NOMO-1 treated with dmso at 0.1 percent for 144 hours (cell line): Measurements from ENCODE around the gene LEF1.

ENCODE experiments used
- DNase-seq: peaks from one replicate; lab custom pipeline; 2025; ENCODE audit not compliant: unreplicated experiment; lab: John Stamatoyannopoulos, UW

LEF1 gene

DNA sequence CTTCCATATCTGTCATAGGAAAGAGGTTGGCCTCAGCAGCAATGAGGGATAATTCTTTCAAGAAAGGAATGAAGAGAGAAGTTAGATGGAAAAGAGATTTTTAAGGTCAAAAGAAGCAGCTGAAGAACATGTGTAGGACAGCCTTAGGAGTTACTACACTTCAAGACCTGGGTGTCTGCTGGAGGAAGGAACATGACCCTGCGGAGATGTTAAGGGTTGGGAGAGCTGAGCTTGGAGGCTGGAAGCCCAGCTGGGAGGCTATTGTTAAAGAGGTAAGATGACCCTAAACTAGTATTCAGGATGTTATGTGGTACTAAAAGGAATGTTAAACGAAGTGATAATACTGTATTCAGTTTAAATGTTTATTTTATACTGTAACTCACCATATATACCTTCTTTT is 164.1 kb downstream of the LEF1 start:
- DNase-seq, result no peak

DNA sequence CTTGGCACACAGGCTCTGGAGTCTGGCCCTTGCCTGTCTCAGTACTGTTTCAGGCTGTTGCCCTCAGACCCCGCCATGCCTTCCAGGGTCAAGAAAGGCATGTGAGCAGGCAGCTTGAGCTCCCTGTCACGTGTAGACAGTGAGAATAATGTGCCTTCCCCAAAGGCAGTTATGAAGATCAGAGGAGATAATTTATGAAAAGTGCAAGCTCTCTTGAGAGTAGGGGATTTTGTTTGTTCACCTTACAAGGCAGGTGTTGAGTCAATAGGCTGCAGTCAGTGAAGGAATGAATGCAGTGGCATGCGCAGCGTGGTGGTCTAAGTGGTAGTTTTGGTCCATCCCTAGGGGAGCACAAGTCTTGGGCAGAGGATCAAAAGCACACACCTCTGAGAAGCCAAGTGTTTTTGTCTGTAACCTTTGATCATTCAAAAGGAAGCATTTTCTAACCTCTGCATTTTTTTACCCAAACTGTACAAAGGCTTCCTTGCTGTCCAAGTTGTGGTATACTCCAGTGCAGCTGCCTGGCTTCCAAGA is 164.7 kb downstream of the LEF1 start:
- no peak for DNase-seq

DNA sequence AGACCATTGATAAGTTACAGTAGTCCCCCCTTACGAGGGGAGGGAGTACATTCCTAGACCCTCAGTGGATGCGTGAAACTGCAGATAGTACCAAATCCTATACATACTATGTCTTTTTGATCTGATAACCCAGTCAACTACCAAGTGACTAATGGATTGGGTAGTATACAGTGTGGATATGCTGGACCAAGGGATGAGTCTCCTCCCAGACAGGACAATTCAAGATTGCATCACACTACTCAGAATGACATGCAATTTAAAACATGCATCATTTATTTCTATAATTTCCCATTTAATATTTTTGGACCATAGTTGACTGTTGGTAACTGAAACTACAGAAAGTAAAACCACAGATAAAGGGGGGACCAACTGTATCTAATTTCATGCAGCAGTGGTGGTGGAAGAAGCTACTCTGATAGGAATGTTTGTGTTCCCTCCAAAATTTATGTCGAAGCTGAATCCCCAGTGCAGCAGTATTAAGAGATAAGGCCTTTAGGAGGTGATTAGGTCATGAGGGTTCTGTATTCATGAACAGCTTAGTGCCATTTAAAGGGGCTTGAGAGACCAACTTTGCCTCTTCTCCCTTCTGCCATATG is 167.1 kb downstream of the LEF1 start:
- no peak for DNase-seq

DNA sequence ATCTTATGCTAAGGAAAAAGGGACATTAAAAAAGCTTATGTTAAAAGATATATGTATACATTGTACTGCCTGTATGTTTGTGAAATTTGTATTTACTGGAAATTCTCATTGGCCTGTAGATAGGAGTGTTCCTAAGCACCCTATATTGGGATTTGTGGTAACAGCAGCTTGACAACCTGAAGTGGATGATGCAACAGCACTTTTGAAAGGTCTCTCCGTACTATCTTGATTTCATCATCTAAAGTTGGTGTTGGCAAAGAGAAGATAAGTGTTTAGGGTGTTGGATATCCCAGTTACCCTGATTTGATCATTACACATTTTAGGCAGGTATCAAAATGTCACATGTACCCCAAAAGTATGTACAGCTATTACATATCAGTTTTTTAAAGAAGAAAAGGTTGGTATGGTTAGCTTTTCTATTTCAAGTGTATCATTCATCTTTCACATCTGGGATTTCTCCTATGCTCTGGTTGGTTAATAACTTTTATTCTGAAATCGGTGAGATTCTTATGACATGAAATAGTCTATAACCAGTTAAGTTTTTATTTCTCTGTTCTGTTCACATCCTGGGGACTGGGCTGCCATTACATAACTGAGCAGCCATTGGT is 168.7 kb downstream of the LEF1 start:
- no peak for DNase-seq

DNA sequence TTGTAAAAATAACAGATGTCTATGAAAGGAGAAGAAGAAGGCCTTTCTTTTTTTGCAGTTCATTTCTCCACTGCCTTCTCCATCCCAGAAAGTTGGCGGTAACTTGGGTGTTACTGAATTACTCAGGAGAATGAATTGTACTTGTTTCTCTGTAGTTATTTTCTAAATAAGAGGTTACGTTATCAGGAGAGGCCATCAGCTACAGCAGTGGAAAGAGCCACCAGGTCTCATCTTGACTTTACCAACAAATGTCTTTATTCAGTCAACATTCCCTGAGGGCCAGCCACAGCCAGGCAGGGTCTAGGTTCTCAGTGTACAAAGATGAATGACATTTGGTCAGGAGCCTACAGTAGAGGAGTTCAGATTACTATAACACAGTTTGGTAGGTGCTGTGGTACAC is 170.9 kb downstream of the LEF1 start:
- no peak for DNase-seq
